Endodermal cell (in vitro differentiated cells): ENCODE measurements around the gene PDE3A. TPM values are rescaled to one million over a fixed set of nuclear protein-coding genes. Genes with fewer than 3 reads are reported as not detected.

Experiments
- DNase-seq: peaks from one replicate; pipeline ENCODE4 v3.0.0-alpha.2; 2017
- H3K27ac ChIP-seq: 2 replicates; pipeline ENCODE4 v1.5.1; 2013; ENCODE audit warnings: mild to moderate bottlenecking, low read depth, low read length, moderate library complexity
- H3K27me3 ChIP-seq: 2 replicates; pipeline ENCODE4 v1.6.1; 2013; ENCODE audit warnings: mild to moderate bottlenecking, low read length, moderate library complexity; ENCODE audit not compliant: insufficient read depth, control insufficient read depth, poor library complexity, severe bottlenecking
- H3K36me3 ChIP-seq: 2 replicates; pipeline ENCODE4 v1.7.0; 2013; ENCODE audit warnings: mild to moderate bottlenecking, low read length, moderate library complexity; ENCODE audit not compliant: control insufficient read depth, insufficient read depth
- H3K4me1 ChIP-seq: one replicate; pipeline ENCODE4 v1.7.0; 2013; ENCODE audit warnings: low read length; ENCODE audit not compliant: control insufficient read depth, insufficient read depth
- H3K4me3 ChIP-seq: 2 replicates; pipeline ENCODE4 v1.5.1; 2013; ENCODE audit warnings: mild to moderate bottlenecking, low read length, moderate library complexity
- H3K9ac ChIP-seq: 2 replicates; pipeline ENCODE4 v1.6.1; 2013; ENCODE audit warnings: mild to moderate bottlenecking, low read length, moderate library complexity; ENCODE audit not compliant: poor library complexity, severe bottlenecking; ENCODE audit errors: extremely low read depth
- H3K9me3 ChIP-seq: 2 replicates; pipeline ENCODE4 v1.6.1; 2013; ENCODE audit warnings: mild to moderate bottlenecking, low read length, moderate library complexity; ENCODE audit not compliant: control insufficient read depth
- H3K27ac Mint-ChIP-seq: 2 replicates; pipeline ENCODE4 v1.8.0; 2020; ENCODE audit warnings: mixed read lengths
- H3K27me3 Mint-ChIP-seq: 2 replicates; pipeline ENCODE4 v1.8.0; 2021; ENCODE audit warnings: mild to moderate bottlenecking, mixed read lengths; ENCODE audit not compliant: insufficient read depth
- H3K36me3 Mint-ChIP-seq: 2 replicates; pipeline ENCODE4 v1.8.0; 2020; ENCODE audit warnings: low read depth, mixed read lengths
- H3K4me1 Mint-ChIP-seq: 2 replicates; pipeline ENCODE4 v1.8.0; 2020; ENCODE audit warnings: mixed read lengths
- H3K4me3 Mint-ChIP-seq: 2 replicates; pipeline ENCODE4 v1.8.0; 2020; ENCODE audit warnings: mild to moderate bottlenecking, moderate library complexity, mixed read lengths
- H3K9me3 Mint-ChIP-seq: 2 replicates; pipeline ENCODE4 v1.8.0; 2020; ENCODE audit warnings: mild to moderate bottlenecking, mixed read lengths
- CTCF ChIP-seq: fragments of 200-600 bp; sonication (generic); conservative IDR thresholded peaks from 2 replicates; pipeline ENCODE4 v1.5.0; 2021; ENCODE audit warnings: antibody characterized with exemption, mild to moderate bottlenecking
- WGBS, 2 experiments: methylation state at CpG; one replicate each; pipeline versions ENCODE4 v1.1.5 to v1.1.7; 2013; ENCODE audit warnings: missing lambda C conversion rate in 2 of 2, mixed read lengths in 1 of 2; ENCODE audit not compliant: insufficient coverage in 1 of 2, insufficient read length in 1 of 2; 5-methylcytosine and 5-hydroxymethylcytosine counted together
- total RNA-seq, 2 donors: library from RNA; stranded (reverse); fragmentation: NEBNext Ultra II Directional in 1 of 2; extraction: Animal tissue kit (Norgen Biotek cat#: 25700) in 1 of 2; gene quantifications; 2 replicates in 1 of 2; 3 replicates in 1 of 2; pipeline ENCODE4 v1.2.1, GENCODE V29; 2021

PDE3A gene
- total RNA-seq, 2 donors from 2014 or later, result 0.62 to 1.8 TPM

- no peak overlapping the region for H3K27ac Mint-ChIP-seq
- no peaks in the 10 kb centered on the region for H3K36me3 ChIP-seq
- DNase-seq, result no peak
- H3K27me3 Mint-ChIP-seq, result peaks cover 20% of the 10 kb centered on the region
- H3K9ac ChIP-seq, result no peak overlapping the region
- H3K4me1 Mint-ChIP-seq, result peaks cover 24% of the 10 kb centered on the region
- H3K27ac ChIP-seq, result no peak overlapping the region
- no peaks in the 10 kb centered on the region for H3K9me3 ChIP-seq
- no peaks in the 10 kb centered on the region for H3K36me3 Mint-ChIP-seq
- no peaks in the 10 kb centered on the region for H3K4me1 ChIP-seq
- no peaks in the 10 kb centered on the region for H3K27me3 ChIP-seq
- WGBS, 2 experiments, result 82% methylated on average over 2 of the region's 2 CpGs; no CpG with 5 or more reads in 1 of the 2 experiments
- no peaks in the 10 kb centered on the region for H3K9me3 Mint-ChIP-seq
- H3K4me3 Mint-ChIP-seq, result no peak overlapping the region
- no peak for TF ChIP-seq CTCF
- no peak overlapping the region for H3K4me3 ChIP-seq
Observed at GRCh38 chr12:20429852-20430251, 61.5 kb downstream of the PDE3A start.

- 91% methylated on average over 1 of the region's 1 CpG; no CpG with 5 or more reads in 1 of the 2 experiments for WGBS, 2 experiments
- H3K27me3 ChIP-seq, result no peaks in the 10 kb centered on the region
- H3K4me3 Mint-ChIP-seq, result no peak overlapping the region
- H3K36me3 ChIP-seq, result no peaks in the 10 kb centered on the region
- DNase-seq, result no peak
- no peaks in the 10 kb centered on the region for H3K9me3 ChIP-seq
- H3K27me3 Mint-ChIP-seq, result peaks cover 20% of the 10 kb centered on the region
- no peaks in the 10 kb centered on the region for H3K36me3 Mint-ChIP-seq
- no peak for TF ChIP-seq CTCF
- peaks cover 40% of the 10 kb centered on the region for H3K4me1 Mint-ChIP-seq
- no peaks in the 10 kb centered on the region for H3K4me1 ChIP-seq
- no peak overlapping the region for H3K9ac ChIP-seq
- H3K9me3 Mint-ChIP-seq, result no peaks in the 10 kb centered on the region
- no peak overlapping the region for H3K27ac Mint-ChIP-seq
- H3K4me3 ChIP-seq, result no peak overlapping the region
- H3K27ac ChIP-seq, result no peak overlapping the region
Observed at GRCh38 chr12:20432290-20432689, 64.0 kb downstream of the PDE3A start.

GRCh38 chr12:20434996-20435395, 66.7 kb downstream of the PDE3A start:
- 83 to 92% methylated on average over 2 to 3 of the region's 3 CpGs for WGBS, 2 experiments
- no peaks in the 10 kb centered on the region for H3K36me3 ChIP-seq
- no peak for TF ChIP-seq CTCF
- H3K27ac Mint-ChIP-seq, result no peak overlapping the region
- no peaks in the 10 kb centered on the region for H3K9me3 Mint-ChIP-seq
- peaks cover 46% of the 10 kb centered on the region for H3K4me1 Mint-ChIP-seq
- no peak overlapping the region for H3K9ac ChIP-seq
- H3K36me3 Mint-ChIP-seq, result no peaks in the 10 kb centered on the region
- H3K4me1 ChIP-seq, result peaks cover 4% of the 10 kb centered on the region
- no peaks in the 10 kb centered on the region for H3K9me3 ChIP-seq
- no peak overlapping the region for H3K27ac ChIP-seq
- peaks cover 20% of the 10 kb centered on the region for H3K27me3 Mint-ChIP-seq
- DNase-seq, result no peak
- H3K4me3 Mint-ChIP-seq, result no peak overlapping the region
- H3K27me3 ChIP-seq, result no peaks in the 10 kb centered on the region
- H3K4me3 ChIP-seq, result no peak overlapping the region
